Uterus (tissue), 2 donors: Measurements from ENCODE around the gene ITIH1.

ENCODE experiments used
- CTCF ChIP-seq, 4 experiments: fragments of 200-600 bp in 2 of 4; fragments of 450-650 bp in 2 of 4; sonication (generic) in 2 of 4; IDR thresholded peaks; one replicate each; pipeline ENCODE4 v1.5.1; 2016 to 2019; ENCODE audit warnings: antibody characterized with exemption in 4 of 4, mild to moderate bottlenecking in 2 of 4, moderate library complexity in 1 of 4
- POLR2A ChIP-seq, 2 donors: fragments of 450-650 bp; IDR thresholded peaks; one replicate each; pipeline ENCODE4 v1.6.1; 2016; ENCODE audit warnings: antibody characterized with exemption in 2 of 2, mild to moderate bottlenecking in 1 of 2, moderate library complexity in 1 of 2

GRCh38 chr3:52730681-52731080, 46.7 kb upstream of the ITIH1 start:
- TF ChIP-seq CTCF (IDR thresholded peaks at IDR 0.05) (no peak), POLR2A (IDR thresholded peaks at IDR 0.05) (no peak)
